Measurements from ENCODE around the gene SMG7.

The SMG7 gene

DNA sequence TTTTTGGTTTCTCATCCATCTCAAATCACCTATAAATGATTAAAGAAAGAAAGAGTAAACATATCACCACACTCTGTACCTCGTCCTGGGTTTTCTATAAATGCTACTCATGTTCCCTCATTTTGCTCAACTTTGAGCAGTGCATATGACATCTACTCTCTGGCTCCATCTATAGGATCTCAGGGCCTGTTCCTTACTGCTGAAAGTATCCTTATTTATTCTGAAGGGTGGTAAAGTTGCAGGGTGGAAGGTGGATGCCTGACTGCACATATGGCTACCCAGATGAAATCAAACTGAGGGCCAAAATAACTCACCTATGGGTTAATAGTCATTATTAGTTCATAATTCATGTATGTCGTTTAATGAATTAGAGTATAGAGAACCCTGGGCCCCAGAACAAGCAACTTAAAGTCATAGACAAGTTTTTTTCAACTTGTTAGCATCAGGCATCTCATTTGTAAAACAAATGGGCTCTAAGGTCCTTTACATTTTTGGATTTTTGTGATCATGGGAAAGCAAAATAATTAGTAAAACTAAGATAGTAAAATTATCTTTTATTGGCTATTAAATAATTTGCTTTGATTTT is 71.4 kb downstream of the SMG7 start:
- H3K9me3 ChIP-seq (replicated peaks in 1 of 11) = no peaks in the 10 kb centered on the region
- H3K27me3 ChIP-seq = peaks cover 0 to 11% (median 0%) of the 10 kb centered on the region in 11 experiments; a peak in 2 of 22 replicates
- H4K20me1 ChIP-seq = peaks cover 0 to 46% (median 30%) of the 10 kb centered on the region in 11 experiments; a peak in 17 of 22 replicates
- H3K36me3 ChIP-seq = peaks cover 82 to 98% (median 89%) of the 10 kb centered on the region in 11 experiments
- H3K9ac ChIP-seq = no peak overlapping the region
- no peak for TF ChIP-seq Cebpa-rat (IDR thresholded peaks at IDR 0.05)
- no peak overlapping the region for H3K4me2 ChIP-seq
- no peak overlapping the region for H3K4me3 ChIP-seq
- H3K4me1 ChIP-seq = peaks cover 23 to 30% (median 28%) of the 10 kb centered on the region in 10 experiments
- no peak overlapping the region for H3K27ac ChIP-seq

DNA sequence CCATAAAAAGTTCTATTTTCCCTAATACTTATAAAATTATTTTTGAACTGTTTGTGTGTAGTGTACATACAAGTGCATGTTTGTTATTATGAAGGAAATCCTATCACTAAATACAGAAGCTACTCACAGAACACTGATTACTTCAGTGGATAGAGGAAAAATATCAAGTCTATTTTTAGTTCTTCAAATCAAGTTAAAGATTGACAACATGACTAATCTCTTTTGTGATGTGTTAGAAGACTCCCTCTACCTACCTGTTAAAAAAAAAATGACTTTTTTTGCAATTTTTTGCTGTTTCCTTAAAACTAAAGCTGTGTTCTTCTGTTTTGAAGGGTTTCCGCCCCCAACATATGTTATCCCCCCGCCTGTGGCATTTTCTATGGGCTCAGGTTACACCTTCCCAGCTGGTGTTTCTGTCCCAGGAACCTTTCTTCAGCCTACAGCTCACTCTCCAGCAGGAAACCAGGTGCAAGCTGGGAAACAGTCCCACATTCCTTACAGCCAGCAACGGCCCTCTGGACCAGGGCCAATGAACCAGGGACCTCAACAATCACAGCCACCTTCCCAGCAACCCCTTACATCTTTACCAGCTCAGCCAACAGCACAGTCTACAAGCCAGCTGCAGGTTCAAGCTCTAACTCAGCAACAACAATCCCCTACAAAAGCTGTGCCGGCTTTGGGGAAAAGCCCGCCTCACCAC is 72.4 kb downstream of the SMG7 start:
- Histone ChIP-seq H4K20me1 (peaks cover 0 to 56% (median 33%) of the 10 kb centered on the region in 11 experiments; a peak in 17 of 22 replicates), H3K9ac (no peak overlapping the region), H3K4me3 (no peak overlapping the region), H3K4me1 (peaks cover 25 to 32% (median 29%) of the 10 kb centered on the region in 10 experiments), H3K4me2 (no peak overlapping the region), H3K9me3 (replicated peaks in 1 of 11) (no peaks in the 10 kb centered on the region), H3K36me3 (peaks cover 82 to 98% (median 89%) of the 10 kb centered on the region in 11 experiments), H3K27ac (no peak overlapping the region), H3K27me3 (peaks cover 0 to 11% (median 0%) of the 10 kb centered on the region in 11 experiments; a peak in 2 of 22 replicates)
- TF ChIP-seq Cebpa-rat (IDR thresholded peaks at IDR 0.05) = no peak

DNA sequence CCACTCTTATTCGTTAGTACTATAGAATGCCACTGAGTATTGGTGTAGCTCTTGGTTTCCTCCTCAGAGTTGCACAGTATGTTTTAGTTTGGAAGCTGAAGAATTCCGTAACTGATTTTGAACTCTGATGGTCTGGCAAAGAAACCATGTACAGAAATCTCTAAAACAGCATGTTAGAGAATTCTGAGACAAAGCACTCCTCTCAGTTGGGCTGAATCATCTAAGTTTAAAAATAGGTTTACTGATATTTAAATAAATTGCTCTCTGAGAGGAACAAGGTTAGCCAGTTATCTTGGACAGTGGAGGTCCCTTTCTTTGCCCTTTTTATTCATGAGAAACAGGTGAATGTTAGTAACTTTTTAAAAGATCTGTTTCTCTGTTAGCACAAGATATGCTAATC is 74.1 kb downstream of the SMG7 start:
- TF ChIP-seq Cebpa-rat (IDR thresholded peaks at IDR 0.05) = no peak
- H4K20me1 ChIP-seq = peaks cover 0 to 72% (median 35%) of the 10 kb centered on the region in 11 experiments; a peak in 17 of 22 replicates
- H3K9me3 ChIP-seq (replicated peaks in 1 of 11) = no peaks in the 10 kb centered on the region
- peaks cover 25 to 32% (median 29%) of the 10 kb centered on the region in 10 experiments for H3K4me1 ChIP-seq
- peaks cover 82 to 98% (median 89%) of the 10 kb centered on the region in 11 experiments for H3K36me3 ChIP-seq
- peak overlapping the region in 7 of 11 experiments; percentile 16 to 57 (median 51); a peak in 10 of 22 replicates for H3K4me2 ChIP-seq
- H3K27me3 ChIP-seq = peaks cover 0 to 11% (median 0%) of the 10 kb centered on the region in 11 experiments; a peak in 2 of 22 replicates
- H3K4me3 ChIP-seq = no peak overlapping the region
- peak overlapping the region in 1 of 11 experiments; percentile 1; a peak in 1 of 22 replicates for H3K9ac ChIP-seq
- no peak overlapping the region for H3K27ac ChIP-seq

DNA sequence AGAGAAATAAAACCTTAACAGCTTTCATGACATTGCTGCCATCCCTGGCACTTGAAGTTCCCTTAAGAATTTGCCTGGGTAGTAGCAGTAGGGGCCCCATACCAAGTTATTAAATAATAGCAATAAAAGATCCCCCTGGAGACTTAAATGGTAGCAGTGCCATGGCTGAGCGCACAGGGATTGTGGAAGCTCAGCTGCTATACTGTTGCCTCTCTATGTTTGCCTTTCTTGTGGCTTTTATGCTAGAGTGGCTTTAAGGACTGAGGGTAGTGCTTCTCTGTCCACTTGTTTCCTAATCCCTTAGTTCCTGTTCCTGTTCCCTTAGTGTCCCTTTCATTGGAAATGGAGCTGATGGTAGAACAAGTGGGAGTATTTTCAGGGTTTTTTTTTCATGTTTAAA is 75.8 kb downstream of the SMG7 start:
- peak in 4 of 11 experiments; percentile 40 to 74 (median 51); a peak in 5 of 22 replicates for TF ChIP-seq Cebpa-rat (IDR thresholded peaks at IDR 0.05)
- Histone ChIP-seq H3K4me2 (peak overlapping the region; percentile 36 to 57 (median 51); a peak in 21 of 22 replicates), H3K36me3 (peaks cover 85 to 98% (median 92%) of the 10 kb centered on the region in 11 experiments), H3K27ac (peak overlapping the region in 2 of 11 experiments; percentile 34; a peak in 2 of 22 replicates), H3K4me3 (no peak overlapping the region), H3K27me3 (peaks cover 0 to 11% (median 0%) of the 10 kb centered on the region in 11 experiments; a peak in 2 of 22 replicates), H3K4me1 (peaks cover 25 to 42% (median 30%) of the 10 kb centered on the region in 10 experiments), H4K20me1 (peaks cover 0 to 88% (median 40%) of the 10 kb centered on the region in 11 experiments; a peak in 19 of 22 replicates), H3K9ac (no peak overlapping the region), H3K9me3 (replicated peaks in 1 of 11) (no peaks in the 10 kb centered on the region)

DNA sequence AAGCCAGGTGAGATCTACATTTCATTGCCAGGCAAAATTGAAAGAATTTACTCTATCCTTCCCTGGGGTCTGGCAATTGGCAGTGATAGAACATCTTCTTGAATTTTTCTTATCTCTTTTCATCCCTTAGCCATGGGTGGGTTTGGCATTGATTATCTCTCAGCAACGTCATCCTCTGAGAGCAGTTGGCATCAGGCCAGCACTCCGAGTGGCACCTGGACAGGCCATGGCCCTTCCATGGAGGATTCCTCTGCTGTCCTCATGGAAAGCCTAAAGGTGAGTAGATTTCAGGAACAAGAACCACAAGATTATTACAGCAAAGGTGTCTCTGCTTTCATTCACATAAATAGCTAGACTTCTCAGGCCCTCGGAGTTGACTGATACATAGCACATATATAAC is 78.6 kb downstream of the SMG7 start:
- no peak overlapping the region for H3K9ac ChIP-seq
- H3K27me3 ChIP-seq = peaks cover 0 to 7% (median 0%) of the 10 kb centered on the region in 11 experiments; a peak in 2 of 22 replicates
- peaks cover 25 to 43% (median 29%) of the 10 kb centered on the region in 10 experiments for H3K4me1 ChIP-seq
- H3K36me3 ChIP-seq = peaks cover 88 to 100% (median 94%) of the 10 kb centered on the region in 11 experiments
- no peak for TF ChIP-seq Cebpa-rat (IDR thresholded peaks at IDR 0.05)
- H4K20me1 ChIP-seq = peaks cover 4 to 82% (median 34%) of the 10 kb centered on the region in 11 experiments; a peak in 20 of 22 replicates
- no peaks in the 10 kb centered on the region for H3K9me3 ChIP-seq (replicated peaks in 1 of 11)
- no peak overlapping the region for H3K4me3 ChIP-seq
- H3K4me2 ChIP-seq = no peak overlapping the region
- no peak overlapping the region for H3K27ac ChIP-seq

DNA sequence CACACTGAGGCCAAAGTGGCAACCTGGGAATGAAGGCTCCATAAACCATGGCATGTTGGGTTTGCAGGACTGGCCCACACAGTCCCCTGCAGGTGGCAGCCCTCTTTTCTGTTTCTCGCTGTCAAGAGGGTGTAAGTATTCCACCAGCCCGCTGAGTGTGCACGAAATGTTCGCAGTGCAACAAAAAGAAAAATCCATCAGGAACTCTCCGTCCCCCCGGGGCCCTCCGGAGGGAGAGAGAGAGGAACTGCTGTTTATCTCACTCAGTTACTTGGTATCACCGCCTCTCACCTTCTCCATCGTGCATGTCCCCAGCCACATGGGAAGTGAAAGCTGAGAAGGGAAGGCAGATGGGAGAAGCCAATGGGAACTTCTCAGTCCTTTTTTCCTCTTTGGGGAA is 79.6 kb downstream of the SMG7 start:
- 0 out of 22 replicates have a peak overlapping the region, but pooled peaks of 1 of the 11 experiments have one; percentile 47 for H3K9ac ChIP-seq
- peaks cover 88 to 100% (median 94%) of the 10 kb centered on the region in 11 experiments for H3K36me3 ChIP-seq
- no peak overlapping the region for H3K4me2 ChIP-seq
- H3K4me3 ChIP-seq = no peak overlapping the region
- H3K27ac ChIP-seq = no peak overlapping the region
- peaks cover 12 to 75% (median 24%) of the 10 kb centered on the region in 11 experiments; a peak in 19 of 22 replicates for H4K20me1 ChIP-seq
- H3K27me3 ChIP-seq = no peaks in the 10 kb centered on the region
- H3K4me1 ChIP-seq = peaks cover 16 to 32% (median 20%) of the 10 kb centered on the region in 10 experiments
- no peak for TF ChIP-seq Cebpa-rat (IDR thresholded peaks at IDR 0.05)
- H3K9me3 ChIP-seq (replicated peaks in 1 of 11) = no peaks in the 10 kb centered on the region

DNA sequence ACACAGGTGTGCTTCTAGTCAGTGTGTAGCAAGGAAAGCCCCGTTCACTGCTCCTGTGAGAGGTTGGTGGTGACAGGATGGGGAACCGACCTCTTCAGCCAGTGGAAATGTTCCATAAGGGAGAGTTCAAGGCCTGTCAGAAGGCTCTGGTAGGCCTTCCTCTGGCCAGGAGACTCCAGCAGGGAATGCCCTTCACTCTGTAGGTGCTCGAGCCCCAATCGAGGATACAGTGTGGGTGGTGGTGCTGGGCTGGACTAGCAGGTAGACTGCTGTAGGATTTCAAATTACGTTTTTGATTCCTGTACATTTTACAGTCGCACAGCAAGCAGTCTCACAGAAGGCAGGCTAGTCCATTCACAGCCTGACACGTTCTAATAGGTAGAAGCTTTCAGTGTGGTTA is 80.1 kb downstream of the SMG7 start:
- peaks cover 11 to 27% (median 15%) of the 10 kb centered on the region in 10 experiments for H3K4me1 ChIP-seq
- no peak for TF ChIP-seq Cebpa-rat (IDR thresholded peaks at IDR 0.05)
- peaks cover 88 to 100% (median 94%) of the 10 kb centered on the region in 11 experiments for H3K36me3 ChIP-seq
- no peaks in the 10 kb centered on the region for H3K27me3 ChIP-seq
- H3K9ac ChIP-seq = peak overlapping the region in 1 of 11 experiments; percentile 47; a peak in 1 of 22 replicates
- no peak overlapping the region for H3K27ac ChIP-seq
- H3K4me2 ChIP-seq = no peak overlapping the region
- peaks cover 10 to 77% (median 19%) of the 10 kb centered on the region in 11 experiments; a peak in 18 of 22 replicates for H4K20me1 ChIP-seq
- H3K9me3 ChIP-seq (replicated peaks in 1 of 11) = no peaks in the 10 kb centered on the region
- H3K4me3 ChIP-seq = no peak overlapping the region

DNA sequence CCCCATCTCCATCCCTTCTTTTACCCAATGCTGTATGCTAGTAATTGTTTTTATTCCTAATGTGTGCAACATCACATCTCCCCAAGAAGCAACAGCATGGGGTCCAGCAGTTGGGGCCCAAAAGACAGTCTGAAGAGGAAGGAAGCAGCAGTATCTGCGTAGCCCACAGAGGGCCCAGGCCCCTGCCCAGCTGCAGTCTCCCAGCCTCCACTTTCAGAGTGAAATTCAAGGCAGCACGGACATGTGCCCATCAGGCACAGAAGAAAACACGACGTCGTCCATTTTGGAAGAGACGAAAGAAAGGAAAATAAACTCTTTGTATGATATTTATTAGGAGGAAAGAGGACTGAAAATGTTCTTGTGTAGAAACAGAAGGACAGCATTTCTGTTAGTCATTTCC is 80.6 kb downstream of the SMG7 start:
- Histone ChIP-seq H3K27me3 (no peaks in the 10 kb centered on the region), H3K4me2 (no peak overlapping the region), H3K27ac (no peak overlapping the region), H3K4me1 (peaks cover 7 to 23% (median 11%) of the 10 kb centered on the region in 10 experiments), H3K9me3 (replicated peaks in 1 of 11) (no peaks in the 10 kb centered on the region), H4K20me1 (peaks cover 9 to 80% (median 18%) of the 10 kb centered on the region in 11 experiments; a peak in 17 of 22 replicates), H3K9ac (no peak overlapping the region), H3K36me3 (peaks cover 92 to 100% (median 95%) of the 10 kb centered on the region in 11 experiments), H3K4me3 (no peak overlapping the region)
- TF ChIP-seq Cebpa-rat (IDR thresholded peaks at IDR 0.05) = no peak

DNA sequence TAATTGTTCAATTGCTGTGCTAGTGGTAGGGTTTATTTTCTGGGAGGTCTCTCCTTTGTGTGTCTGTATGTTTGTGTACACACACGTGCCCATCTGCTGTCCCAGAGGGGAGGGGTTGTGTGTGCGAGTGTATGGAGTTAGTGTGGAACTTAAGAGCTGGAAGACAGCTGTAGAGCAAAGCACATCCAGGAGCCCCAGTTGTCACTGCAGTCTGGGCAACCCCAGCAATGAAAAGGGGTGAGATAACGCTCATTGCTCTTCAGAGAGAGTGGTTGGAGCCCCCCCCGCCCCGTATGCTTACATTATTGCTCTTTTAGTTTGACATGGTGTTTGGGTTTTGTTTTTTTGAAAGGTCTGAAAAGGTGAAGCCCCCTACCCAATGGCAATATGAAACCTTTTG is 81.0 kb downstream of the SMG7 start:
- Histone ChIP-seq H3K4me2 (no peak overlapping the region), H3K4me1 (peaks cover 2 to 18% (median 6%) of the 10 kb centered on the region in 10 experiments), H3K36me3 (peaks cover 94 to 100% (median 100%) of the 10 kb centered on the region in 11 experiments), H3K4me3 (no peak overlapping the region), H3K9ac (no peak overlapping the region), H3K27ac (no peak overlapping the region), H3K9me3 (replicated peaks in 1 of 11) (no peaks in the 10 kb centered on the region), H4K20me1 (peaks cover 6 to 80% (median 18%) of the 10 kb centered on the region in 11 experiments; a peak in 17 of 22 replicates), H3K27me3 (no peaks in the 10 kb centered on the region)
- TF ChIP-seq Cebpa-rat (IDR thresholded peaks at IDR 0.05) = no peak

Measured in BLaER1 treated with 17β-estradiol and CSF1 and Interleukin-3, amounts not matched to agents 10 nM and 100 nM (cell line).